GM10266 (cell line): ENCODE results near the gene RRP1.

Experiments used
- DNase-seq: peaks from one replicate; pipeline ENCODE4 v3.0.0; 2012; ENCODE audit errors: extremely low spot score
- CTCF ChIP-seq: IDR thresholded peaks from 2 replicates; pipeline ENCODE4 v1.5.1; 2012; ENCODE audit warnings: mild to moderate bottlenecking, low read depth; ENCODE audit not compliant: control insufficient read depth, insufficient read depth; ENCODE audit errors: missing control alignments

RRP1 gene

GRCh38 chr21:43778469-43779335, 10.7 kb upstream of the RRP1 start:
- TF ChIP-seq CTCF: no peak
- no peak for DNase-seq

GRCh38 chr21:43779660-43780059, 9.7 kb upstream of the RRP1 start:
- no peak for DNase-seq
- TF ChIP-seq CTCF: no peak

GRCh38 chr21:43781846-43782245, 7.5 kb upstream of the RRP1 start:
- DNase-seq: no peak

GRCh38 chr21:43782431-43783097, 6.8 kb upstream of the RRP1 start:
- DNase-seq: no peak

More at GRCh38 chr21:43781846-43782245, 7.5 kb upstream of the RRP1 start:
- TF ChIP-seq CTCF: no peak

GRCh38 chr21:43783098-43783700, 6.2 kb upstream of the RRP1 start:
- no peak for DNase-seq
- no peak for TF ChIP-seq CTCF

More at GRCh38 chr21:43782431-43783097, 6.8 kb upstream of the RRP1 start:
- no peak for TF ChIP-seq CTCF

GRCh38 chr21:43785134-43785533, 4.2 kb upstream of the RRP1 start:
- no peak for TF ChIP-seq CTCF
- DNase-seq: no peak
